ENCODE results near the gene ANO8.

DNA sequence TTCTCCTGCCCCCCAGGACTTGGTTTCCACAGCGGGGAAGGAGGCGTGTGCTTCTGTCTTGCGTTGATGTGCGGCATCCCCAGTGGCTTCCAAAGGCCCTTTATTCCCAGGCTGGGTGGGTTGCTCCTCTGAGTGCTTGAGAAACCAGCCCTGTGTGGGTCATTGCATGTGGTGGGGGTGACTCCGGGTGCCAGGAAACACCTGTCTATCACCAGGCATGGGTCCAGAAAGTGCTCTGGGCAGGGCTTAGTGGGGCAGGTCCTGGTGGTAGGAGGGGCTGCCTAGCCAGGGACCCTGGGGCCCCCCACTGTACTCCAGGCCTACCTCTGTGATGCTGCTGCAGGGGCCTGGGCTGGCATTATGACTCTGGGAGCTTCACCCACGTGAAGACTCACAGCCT, 15.7 kb downstream of the ANO8 start:
- TF ChIP-seq, protein P1, sequence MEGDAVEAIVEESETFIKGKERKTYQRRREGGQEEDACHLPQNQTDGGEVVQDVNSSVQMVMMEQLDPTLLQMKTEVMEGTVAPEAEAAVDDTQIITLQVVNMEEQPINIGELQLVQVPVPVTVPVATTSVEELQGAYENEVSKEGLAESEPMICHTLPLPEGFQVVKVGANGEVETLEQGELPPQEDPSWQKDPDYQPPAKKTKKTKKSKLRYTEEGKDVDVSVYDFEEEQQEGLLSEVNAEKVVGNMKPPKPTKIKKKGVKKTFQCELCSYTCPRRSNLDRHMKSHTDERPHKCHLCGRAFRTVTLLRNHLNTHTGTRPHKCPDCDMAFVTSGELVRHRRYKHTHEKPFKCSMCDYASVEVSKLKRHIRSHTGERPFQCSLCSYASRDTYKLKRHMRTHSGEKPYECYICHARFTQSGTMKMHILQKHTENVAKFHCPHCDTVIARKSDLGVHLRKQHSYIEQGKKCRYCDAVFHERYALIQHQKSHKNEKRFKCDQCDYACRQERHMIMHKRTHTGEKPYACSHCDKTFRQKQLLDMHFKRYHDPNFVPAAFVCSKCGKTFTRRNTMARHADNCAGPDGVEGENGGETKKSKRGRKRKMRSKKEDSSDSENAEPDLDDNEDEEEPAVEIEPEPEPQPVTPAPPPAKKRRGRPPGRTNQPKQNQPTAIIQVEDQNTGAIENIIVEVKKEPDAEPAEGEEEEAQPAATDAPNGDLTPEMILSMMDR (IDR thresholded peaks at IDR 0.05) = no peak
- no peak for TF ChIP-seq POLR2A (IDR thresholded peaks at IDR 0.05)
